Testis (tissue), 2 donors: ENCODE results near the gene SLC25A6.

Experiments used
- POLR2A ChIP-seq: fragments of 450-650 bp; IDR thresholded peaks from one replicate; pipeline ENCODE4 v1.6.1; 2017; ENCODE audit warnings: antibody characterized with exemption, mild to moderate bottlenecking, moderate library complexity
- TF ChIP-seq, protein P1 (sequence below), 3 experiments: fragments of 450-650 bp in 2 of 3; fragments of 200-600 bp in 1 of 3; sonication (generic) in 1 of 3; IDR thresholded peaks; one replicate each; pipeline ENCODE4 v1.5.1; 2016 to 2019; ENCODE audit warnings: antibody characterized with exemption in 3 of 3, mild to moderate bottlenecking in 2 of 3, moderate library complexity in 1 of 3

DNA sequence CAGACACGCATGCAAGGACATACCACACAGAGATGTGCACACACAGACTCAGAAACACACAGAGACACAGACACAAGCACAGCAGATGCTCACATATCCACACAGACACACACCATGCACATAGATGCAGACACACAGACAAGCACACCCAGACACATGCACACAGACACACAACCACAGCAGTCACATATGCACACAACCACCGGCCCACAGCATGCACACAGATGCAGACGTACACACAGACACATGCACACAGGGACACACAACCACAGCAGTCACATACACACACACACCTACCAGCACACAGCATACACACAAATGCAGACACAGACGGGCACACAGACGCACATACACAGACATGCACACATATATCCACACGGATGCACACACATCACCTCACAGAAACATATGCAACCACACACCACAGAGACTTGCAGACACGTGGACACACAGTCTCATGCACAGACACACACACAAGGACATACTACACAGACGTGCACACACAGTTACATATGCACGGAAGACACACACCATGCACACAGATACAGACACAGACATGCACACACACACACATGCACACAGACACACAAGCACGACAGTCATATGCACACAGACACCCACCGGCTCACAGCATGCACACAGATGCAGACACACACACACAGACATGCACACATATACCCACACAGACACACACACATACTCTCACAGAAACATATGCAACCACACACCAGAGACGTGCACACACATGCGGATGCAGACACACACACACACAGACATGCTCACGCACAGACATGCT, 25.2 kb upstream of the SLC25A6 start:
- TF ChIP-seq, protein P1, sequence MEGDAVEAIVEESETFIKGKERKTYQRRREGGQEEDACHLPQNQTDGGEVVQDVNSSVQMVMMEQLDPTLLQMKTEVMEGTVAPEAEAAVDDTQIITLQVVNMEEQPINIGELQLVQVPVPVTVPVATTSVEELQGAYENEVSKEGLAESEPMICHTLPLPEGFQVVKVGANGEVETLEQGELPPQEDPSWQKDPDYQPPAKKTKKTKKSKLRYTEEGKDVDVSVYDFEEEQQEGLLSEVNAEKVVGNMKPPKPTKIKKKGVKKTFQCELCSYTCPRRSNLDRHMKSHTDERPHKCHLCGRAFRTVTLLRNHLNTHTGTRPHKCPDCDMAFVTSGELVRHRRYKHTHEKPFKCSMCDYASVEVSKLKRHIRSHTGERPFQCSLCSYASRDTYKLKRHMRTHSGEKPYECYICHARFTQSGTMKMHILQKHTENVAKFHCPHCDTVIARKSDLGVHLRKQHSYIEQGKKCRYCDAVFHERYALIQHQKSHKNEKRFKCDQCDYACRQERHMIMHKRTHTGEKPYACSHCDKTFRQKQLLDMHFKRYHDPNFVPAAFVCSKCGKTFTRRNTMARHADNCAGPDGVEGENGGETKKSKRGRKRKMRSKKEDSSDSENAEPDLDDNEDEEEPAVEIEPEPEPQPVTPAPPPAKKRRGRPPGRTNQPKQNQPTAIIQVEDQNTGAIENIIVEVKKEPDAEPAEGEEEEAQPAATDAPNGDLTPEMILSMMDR (IDR thresholded peaks at IDR 0.05), result no peak
- TF ChIP-seq POLR2A, result no peak
